ENCODE results near the gene ESR2.

DNA sequence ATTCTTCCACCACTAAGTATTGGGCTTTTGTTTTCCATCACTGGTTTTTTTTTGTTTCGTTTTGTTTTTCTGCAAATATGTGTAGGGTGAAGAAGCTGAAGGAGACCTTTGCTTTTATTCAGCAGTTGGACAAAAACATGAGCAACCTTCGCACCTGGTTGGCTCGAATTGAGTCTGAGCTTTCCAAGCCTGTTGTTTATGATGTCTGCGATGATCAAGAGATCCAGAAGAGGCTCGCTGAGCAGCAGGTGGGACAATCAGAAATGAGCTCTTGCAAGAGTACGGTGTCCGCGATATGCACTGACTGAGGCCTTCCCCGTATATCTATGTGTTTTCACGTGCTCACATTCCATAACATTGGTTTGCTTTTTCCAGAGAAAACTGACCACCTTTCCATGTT is 91.5 kb downstream of the ESR2 start:
- no peak for TF ChIP-seq GATA2 (CRISPR knock-in tag; IDR thresholded peaks at IDR 0.05)
- TF ChIP-seq SMC3 (IDR thresholded peaks at IDR 0.05; ENCODE audit: low read depth, low read length): no peak
- TF ChIP-seq, protein P1, sequence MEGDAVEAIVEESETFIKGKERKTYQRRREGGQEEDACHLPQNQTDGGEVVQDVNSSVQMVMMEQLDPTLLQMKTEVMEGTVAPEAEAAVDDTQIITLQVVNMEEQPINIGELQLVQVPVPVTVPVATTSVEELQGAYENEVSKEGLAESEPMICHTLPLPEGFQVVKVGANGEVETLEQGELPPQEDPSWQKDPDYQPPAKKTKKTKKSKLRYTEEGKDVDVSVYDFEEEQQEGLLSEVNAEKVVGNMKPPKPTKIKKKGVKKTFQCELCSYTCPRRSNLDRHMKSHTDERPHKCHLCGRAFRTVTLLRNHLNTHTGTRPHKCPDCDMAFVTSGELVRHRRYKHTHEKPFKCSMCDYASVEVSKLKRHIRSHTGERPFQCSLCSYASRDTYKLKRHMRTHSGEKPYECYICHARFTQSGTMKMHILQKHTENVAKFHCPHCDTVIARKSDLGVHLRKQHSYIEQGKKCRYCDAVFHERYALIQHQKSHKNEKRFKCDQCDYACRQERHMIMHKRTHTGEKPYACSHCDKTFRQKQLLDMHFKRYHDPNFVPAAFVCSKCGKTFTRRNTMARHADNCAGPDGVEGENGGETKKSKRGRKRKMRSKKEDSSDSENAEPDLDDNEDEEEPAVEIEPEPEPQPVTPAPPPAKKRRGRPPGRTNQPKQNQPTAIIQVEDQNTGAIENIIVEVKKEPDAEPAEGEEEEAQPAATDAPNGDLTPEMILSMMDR (IDR thresholded peaks at IDR 0.05): no peak

Data from SK-N-SH (cell line).